GM12878 (cell line): ENCODE measurements around the gene ANKIB1. TPM values are rescaled to one million over a fixed set of nuclear protein-coding genes. Genes with fewer than 3 reads are reported as not detected.

Experiments used
- CEBPB ChIP-seq, 2 experiments: fragments of 150-350 bp in 1 of 2; IDR thresholded peaks; 2 replicates each; pipeline ENCODE4 v1.6.1; 2012 to 2014; ENCODE audit warnings: low read depth in 2 of 2, low read length in 2 of 2, borderline replicate concordance in 1 of 2, inconsistent platforms in 1 of 2
- ETV6 ChIP-seq, 2 experiments: fragments of 450-650 bp in 1 of 2; IDR thresholded peaks in 1 of 2; conservative IDR thresholded peaks in 1 of 2; 2 replicates each; pipeline ENCODE4 v1.6.1; 2014; ENCODE audit warnings: antibody characterized with exemption in 1 of 2, borderline replicate concordance in 1 of 2, low read depth in 1 of 2, mild to moderate bottlenecking in 1 of 2, moderate library complexity in 1 of 2
- HDAC6 ChIP-seq: fragments of 200-600 bp; sonication (generic); IDR thresholded peaks from one replicate; pipeline ENCODE4 v1.8.0; 2017; ENCODE audit warnings: antibody characterized with exemption; ENCODE audit not compliant: unreplicated experiment
- MYB ChIP-seq: fragments of 150-350 bp; IDR thresholded peaks from 2 replicates; pipeline ENCODE4 v1.6.1; 2014; ENCODE audit warnings: mild to moderate bottlenecking, low read depth, low read length, borderline replicate concordance
- NFYB ChIP-seq: IDR thresholded peaks from 2 replicates; pipeline ENCODE4 v1.6.1; 2011; ENCODE audit warnings: low read depth, mild to moderate bottlenecking, low read length, improper control_type of control experiment, moderate library complexity; ENCODE audit not compliant: insufficient read depth
- NRF1 ChIP-seq: conservative IDR thresholded peaks from 2 replicates; pipeline ENCODE4 v1.6.1; 2011; ENCODE audit warnings: mild to moderate bottlenecking, low read depth, low read length, improper control_type of control experiment
- POLR2A ChIP-seq: IDR thresholded peaks from 2 replicates; pipeline ENCODE4 v1.6.1; 2011; ENCODE audit warnings: low read depth, mild to moderate bottlenecking, low read length
- RB1 ChIP-seq: fragments of 450-650 bp; formaldehyde crosslinking; IDR thresholded peaks from 2 replicates; pipeline ENCODE4 v1.6.1; 2017; ENCODE audit warnings: mild to moderate bottlenecking, borderline replicate concordance
- RELA ChIP-seq: fragments of 450-650 bp; IDR thresholded peaks from 2 replicates; pipeline ENCODE4 v1.8.0; 2014; ENCODE audit warnings: borderline replicate concordance; ENCODE audit not compliant: partially characterized antibody
- RUNX3 ChIP-seq: IDR thresholded peaks from 2 replicates; pipeline ENCODE4 v1.6.1; 2012; ENCODE audit warnings: low read length, inconsistent platforms
- SP1 ChIP-seq: IDR thresholded peaks from one replicate; pipeline ENCODE4 v1.6.1; 2011; ENCODE audit warnings: low read depth, low read length
- SUPT20H ChIP-seq: IDR thresholded peaks from 2 replicates; pipeline ENCODE4 v1.6.1; 2011; ENCODE audit warnings: low read depth, mild to moderate bottlenecking, low read length, moderate library complexity, borderline replicate concordance; ENCODE audit not compliant: control insufficient read depth
- TARDBP ChIP-seq: IDR thresholded peaks from 2 replicates; pipeline ENCODE4 v1.6.1; 2016; ENCODE audit warnings: borderline replicate concordance
- TBL1XR1 ChIP-seq: IDR thresholded peaks from 2 replicates; pipeline ENCODE4 v1.6.1; 2012; ENCODE audit warnings: low read depth, low read length, improper control_type of control experiment
- TCF12 ChIP-seq: IDR thresholded peaks from 2 replicates; pipeline ENCODE4 v1.6.1; 2011; ENCODE audit warnings: low read depth, mild to moderate bottlenecking, low read length
- ZNF217 ChIP-seq: fragments of 450-650 bp; IDR thresholded peaks from 2 replicates; pipeline ENCODE4 v1.6.1; 2017; ENCODE audit warnings: antibody characterized with exemption, mild to moderate bottlenecking
- ZNF384 ChIP-seq: IDR thresholded peaks from 2 replicates; pipeline ENCODE4 v1.6.1; 2012; ENCODE audit warnings: low read depth, mild to moderate bottlenecking, low read length, improper control_type of control experiment, borderline replicate concordance
- ZSCAN29 ChIP-seq: fragments of 450-650 bp; IDR thresholded peaks from 2 replicates; pipeline ENCODE4 v1.6.1; 2017; ENCODE audit warnings: mild to moderate bottlenecking, moderate library complexity
- polyA plus RNA-seq, 11 experiments: library from polyadenylated mRNA; depleted of rRNA in 4 of 11; unstranded in 6 of 11; stranded (reverse) in 5 of 11; fragments of >200 nt; fragmentation: Nextera tagmentation in 4 of 11; fragmentation: Illumina TruSeq in 1 of 11; extraction: Ambion mirVana in 4 of 11; extraction: Trizol in 1 of 11; gene quantifications; 1 replicate in 1 of 11; 2 replicates in 10 of 11; pipeline versions ENCODE4 v1.2.1 to v1.2.3, GENCODE V29; 2011 to 2016; ENCODE audit warnings: inconsistent platforms in 2 of 11, missing spikeins in 2 of 11, low read depth in 1 of 11
- total RNA-seq, 4 experiments: library from RNA; depleted of rRNA in 3 of 4; stranded (reverse); fragments of >200 nt in 3 of 4; fragmentation: Illumina TruSeq in 1 of 4; extraction: Trizol in 1 of 4; gene quantifications; 2 replicates each; pipeline versions ENCODE4 v1.2.1 to v1.2.3, GENCODE V29; 2013 to 2021
- TF ChIP-seq, protein P1 (sequence below): fragments of 450-650 bp; IDR thresholded peaks from 2 replicates; pipeline ENCODE4 v1.6.1; 2016; ENCODE audit warnings: mild to moderate bottlenecking, moderate library complexity, borderline replicate concordance
- TF ChIP-seq, protein P2 (sequence below): IDR thresholded peaks from 2 replicates; pipeline ENCODE4 v1.6.1; 2011; ENCODE audit warnings: borderline replicate concordance, low read depth, mild to moderate bottlenecking, moderate library complexity, mixed read lengths, low read length; ENCODE audit not compliant: insufficient read depth; ENCODE audit errors: extremely low read length
- TF ChIP-seq, protein P3 (sequence below): IDR thresholded peaks from 2 replicates; pipeline ENCODE4 v1.6.1; 2011; ENCODE audit warnings: mild to moderate bottlenecking, low read depth, low read length, moderate library complexity; ENCODE audit not compliant: insufficient replicate concordance
- TF ChIP-seq, protein P4 (sequence below): IDR thresholded peaks from 2 replicates; pipeline ENCODE4 v1.6.1; 2011; ENCODE audit warnings: low read depth, low read length, improper control_type of control experiment, borderline replicate concordance

The ANKIB1 gene
- total and polyA plus RNA-seq, 10 of the 15 experiments (the other 5 are each of a cell fraction or from before 2014, with no cell fraction given) = 9.0 to 54.0 (median 21.9) TPM

DNA sequence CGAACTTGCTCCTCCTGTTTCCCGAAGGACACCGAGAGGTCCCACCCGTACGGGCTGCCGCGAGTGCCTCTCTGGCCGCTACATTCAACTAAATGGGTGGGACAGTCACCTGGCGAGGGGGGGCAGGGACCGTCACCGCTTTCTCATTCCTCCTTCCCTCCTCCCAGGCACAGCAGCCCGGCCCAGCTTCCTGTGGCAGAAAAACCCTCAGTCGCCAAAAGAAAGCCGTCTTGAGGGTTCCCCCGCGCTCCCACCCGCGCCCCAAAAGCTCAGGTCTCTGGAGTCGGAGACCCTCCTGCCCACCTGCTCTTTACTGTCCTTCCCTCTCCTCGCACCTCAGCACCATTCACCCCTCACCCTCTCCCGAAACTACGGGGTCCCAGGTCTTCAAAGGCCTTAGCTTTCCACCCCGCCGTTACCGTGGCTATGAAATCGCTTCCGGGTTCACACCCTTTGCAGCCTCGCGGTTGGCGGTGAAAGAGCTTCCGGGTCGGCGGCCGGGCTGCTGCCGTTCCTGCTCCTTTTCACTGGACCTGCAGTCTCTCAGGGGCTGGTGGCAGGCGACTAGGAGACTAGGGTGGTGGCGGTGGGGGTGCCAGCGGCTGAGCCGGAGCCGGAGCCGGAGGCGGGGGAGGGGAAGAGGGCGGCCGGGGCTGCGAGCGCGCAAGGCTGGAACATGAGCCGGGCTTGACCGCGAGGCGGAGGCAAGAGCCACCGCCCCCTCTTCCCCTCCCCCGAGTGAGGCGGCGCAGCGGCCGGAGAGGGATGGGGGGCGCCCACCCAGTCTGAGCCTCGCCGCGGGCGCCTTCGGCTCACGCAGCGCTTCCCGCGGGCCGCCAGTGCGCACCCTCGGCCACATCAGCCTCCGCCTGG is at the start of gene ANKIB1, which contains the start of gene KRIT1 (continued):
- TF ChIP-seq, protein P1, sequence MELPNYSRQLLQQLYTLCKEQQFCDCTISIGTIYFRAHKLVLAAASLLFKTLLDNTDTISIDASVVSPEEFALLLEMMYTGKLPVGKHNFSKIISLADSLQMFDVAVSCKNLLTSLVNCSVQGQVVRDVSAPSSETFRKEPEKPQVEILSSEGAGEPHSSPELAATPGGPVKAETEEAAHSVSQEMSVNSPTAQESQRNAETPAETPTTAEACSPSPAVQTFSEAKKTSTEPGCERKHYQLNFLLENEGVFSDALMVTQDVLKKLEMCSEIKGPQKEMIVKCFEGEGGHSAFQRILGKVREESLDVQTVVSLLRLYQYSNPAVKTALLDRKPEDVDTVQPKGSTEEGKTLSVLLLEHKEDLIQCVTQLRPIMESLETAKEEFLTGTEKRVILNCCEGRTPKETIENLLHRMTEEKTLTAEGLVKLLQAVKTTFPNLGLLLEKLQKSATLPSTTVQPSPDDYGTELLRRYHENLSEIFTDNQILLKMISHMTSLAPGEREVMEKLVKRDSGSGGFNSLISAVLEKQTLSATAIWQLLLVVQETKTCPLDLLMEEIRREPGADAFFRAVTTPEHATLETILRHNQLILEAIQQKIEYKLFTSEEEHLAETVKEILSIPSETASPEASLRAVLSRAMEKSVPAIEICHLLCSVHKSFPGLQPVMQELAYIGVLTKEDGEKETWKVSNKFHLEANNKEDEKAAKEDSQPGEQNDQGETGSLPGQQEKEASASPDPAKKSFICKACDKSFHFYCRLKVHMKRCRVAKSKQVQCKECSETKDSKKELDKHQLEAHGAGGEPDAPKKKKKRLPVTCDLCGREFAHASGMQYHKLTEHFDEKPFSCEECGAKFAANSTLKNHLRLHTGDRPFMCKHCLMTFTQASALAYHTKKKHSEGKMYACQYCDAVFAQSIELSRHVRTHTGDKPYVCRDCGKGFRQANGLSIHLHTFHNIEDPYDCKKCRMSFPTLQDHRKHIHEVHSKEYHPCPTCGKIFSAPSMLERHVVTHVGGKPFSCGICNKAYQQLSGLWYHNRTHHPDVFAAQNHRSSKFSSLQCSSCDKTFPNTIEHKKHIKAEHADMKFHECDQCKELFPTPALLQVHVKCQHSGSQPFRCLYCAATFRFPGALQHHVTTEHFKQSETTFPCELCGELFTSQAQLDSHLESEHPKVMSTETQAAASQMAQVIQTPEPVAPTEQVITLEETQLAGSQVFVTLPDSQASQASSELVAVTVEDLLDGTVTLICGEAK = peak; percentile 96
- TF ChIP-seq TBL1XR1 (no peak; the same call in 1 of the 2 replicates), RB1 (no peak; the same call in 1 of the 2 replicates), ZNF384 (no peak), HDAC6 (no peak), TARDBP (no peak), RELA (peak; percentile 47), ZSCAN29 (no peak), ETV6 (conservative IDR thresholded peaks at IDR 0.05 in 1 of 2, IDR thresholded peaks at IDR 0.05 in 1 of 2; ENCODE audit: borderline replicate concordance in 1 of 2, low read depth in 1 of 2) (0 out of 4 replicates have a peak, but pooled peaks of 1 of the 2 experiments have one; percentile 42), NRF1 (no peak), POLR2A (peak; percentile 90), MYB (no peak), TCF12 (0 out of 2 replicates have a peak, but pooled peaks have one; percentile 19), RUNX3 (peak; percentile 84), ZNF217 (no peak), CEBPB (IDR thresholded peaks at IDR 0.05; ENCODE audit: borderline replicate concordance in 1 of 2, low read depth in 2 of 2, low read length in 2 of 2) (0 out of 4 replicates have a peak, but pooled peaks of 1 of the 2 experiments have one; percentile 11), NFYB (no peak), SUPT20H (no peak), SP1 (no peak)
- TF ChIP-seq, protein P2, sequence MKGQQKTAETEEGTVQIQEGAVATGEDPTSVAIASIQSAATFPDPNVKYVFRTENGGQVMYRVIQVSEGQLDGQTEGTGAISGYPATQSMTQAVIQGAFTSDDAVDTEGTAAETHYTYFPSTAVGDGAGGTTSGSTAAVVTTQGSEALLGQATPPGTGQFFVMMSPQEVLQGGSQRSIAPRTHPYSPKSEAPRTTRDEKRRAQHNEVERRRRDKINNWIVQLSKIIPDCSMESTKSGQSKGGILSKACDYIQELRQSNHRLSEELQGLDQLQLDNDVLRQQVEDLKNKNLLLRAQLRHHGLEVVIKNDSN = no peak
- TF ChIP-seq, protein P3, sequence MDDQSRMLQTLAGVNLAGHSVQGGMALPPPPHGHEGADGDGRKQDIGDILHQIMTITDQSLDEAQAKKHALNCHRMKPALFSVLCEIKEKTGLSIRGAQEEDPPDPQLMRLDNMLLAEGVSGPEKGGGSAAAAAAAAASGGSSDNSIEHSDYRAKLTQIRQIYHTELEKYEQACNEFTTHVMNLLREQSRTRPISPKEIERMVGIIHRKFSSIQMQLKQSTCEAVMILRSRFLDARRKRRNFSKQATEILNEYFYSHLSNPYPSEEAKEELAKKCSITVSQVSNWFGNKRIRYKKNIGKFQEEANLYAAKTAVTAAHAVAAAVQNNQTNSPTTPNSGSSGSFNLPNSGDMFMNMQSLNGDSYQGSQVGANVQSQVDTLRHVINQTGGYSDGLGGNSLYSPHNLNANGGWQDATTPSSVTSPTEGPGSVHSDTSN = no peak
- TF ChIP-seq, protein P4, sequence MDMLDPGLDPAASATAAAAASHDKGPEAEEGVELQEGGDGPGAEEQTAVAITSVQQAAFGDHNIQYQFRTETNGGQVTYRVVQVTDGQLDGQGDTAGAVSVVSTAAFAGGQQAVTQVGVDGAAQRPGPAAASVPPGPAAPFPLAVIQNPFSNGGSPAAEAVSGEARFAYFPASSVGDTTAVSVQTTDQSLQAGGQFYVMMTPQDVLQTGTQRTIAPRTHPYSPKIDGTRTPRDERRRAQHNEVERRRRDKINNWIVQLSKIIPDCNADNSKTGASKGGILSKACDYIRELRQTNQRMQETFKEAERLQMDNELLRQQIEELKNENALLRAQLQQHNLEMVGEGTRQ = no peak
